OCI-LY7 (cell line): ENCODE measurements around the gene PCNA.

Experiments used
- CTCF ChIP-seq: fragments of 200-600 bp; sonication (generic); conservative IDR thresholded peaks from 2 replicates; pipeline ENCODE4 v1.5.1; 2014; ENCODE audit warnings: mild to moderate bottlenecking, antibody characterized with exemption, low read length, moderate library complexity, mixed read lengths
- EZH2phosphoT487 ChIP-seq: fragments of 200-600 bp; sonication (generic); IDR thresholded peaks from 2 replicates; pipeline ENCODE4 v1.6.1; 2018; ENCODE audit warnings: low read depth, borderline replicate concordance, mild to moderate bottlenecking, mixed run types, antibody characterized with exemption, low read length, moderate library complexity, mixed read lengths

GRCh38 chr20:5070081-5070480 lies 49.7 kb downstream of the PCNA start:
- TF ChIP-seq CTCF = no peak
- no peak for TF ChIP-seq EZH2phosphoT487
